Activated naive CD4-positive, alpha-beta T cell treated with anti-CD3 and anti-CD28 coated beads for 36 hours (primary cell): ENCODE measurements around the gene KCNK4. TPM values are rescaled to one million over a fixed set of nuclear protein-coding genes. Genes with fewer than 3 reads are reported as not detected.
"Not testable (repeated sequence)": the region's sequence is repeated elsewhere in the genome, so short reads cannot be mapped to it uniquely, and the experiment has no call there.

Experiments used
- CTCF ChIA-PET: fragments of 350-600 bp; sonication (Branson Sonifier 250); formaldehyde crosslinking; loops from one replicate; lab custom pipeline; 2021; ENCODE audit warnings: antibody characterized with exemption; lab: Charles Lee
- DNase-seq: peaks from one replicate; pipeline ENCODE4 v3.0.0-alpha.2; 2020
- H3K27ac Mint-ChIP-seq: one replicate; pipeline ENCODE4 v1.8.0; 2021; ENCODE audit warnings: mild to moderate bottlenecking, mixed read lengths
- H3K27me3 Mint-ChIP-seq: one replicate; pipeline ENCODE4 v1.8.0; 2021; ENCODE audit warnings: low read depth, mixed read lengths
- H3K36me3 Mint-ChIP-seq: one replicate; pipeline ENCODE4 v1.8.0; 2021; ENCODE audit warnings: low read depth, mixed read lengths
- H3K4me1 Mint-ChIP-seq: one replicate; pipeline ENCODE4 v1.8.0; 2021; ENCODE audit warnings: low read depth, mixed read lengths
- H3K4me3 Mint-ChIP-seq: one replicate; pipeline ENCODE4 v1.8.0; 2021; ENCODE audit warnings: mild to moderate bottlenecking, moderate library complexity, mixed read lengths
- H3K9me3 Mint-ChIP-seq: one replicate; pipeline ENCODE4 v1.8.0; 2021; ENCODE audit warnings: mixed read lengths
- intact Hi-C: fragments of 100-400 bp; cut with micrococcal nuclease; formaldehyde crosslinking; loops from one replicate; pipeline ENCODE4 v1.15.1; 2023
- total RNA-seq, 2 experiments: library from RNA; stranded (reverse); gene quantifications; one replicate each; pipeline ENCODE4 v1.2.3, GENCODE V29; 2021

Gene KCNK4
- total RNA-seq, 2 experiments from 2014 or later: 0.41 TPM; not detected in 1

DNA sequence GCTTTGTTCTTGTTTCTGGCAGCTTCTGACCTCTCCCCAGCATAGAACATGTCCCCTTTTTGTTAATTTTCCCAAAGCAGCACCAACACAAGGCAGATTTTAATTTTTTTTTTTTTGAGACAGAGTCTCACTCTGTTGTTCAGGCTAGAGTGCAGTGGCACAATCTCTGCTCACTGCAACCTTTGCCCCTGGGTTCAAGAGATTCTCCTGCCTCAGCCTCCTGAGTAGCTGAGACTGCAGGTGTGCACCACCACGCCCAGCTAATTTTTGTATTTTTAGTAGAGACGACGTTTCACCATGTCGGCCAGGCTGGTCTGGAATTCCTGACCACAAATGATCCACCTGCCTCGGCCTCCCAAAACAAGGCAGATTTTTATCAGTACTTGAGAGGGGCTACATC, 16.7 kb downstream of the KCNK4 start:
- intact Hi-C loops, H3K9me3 Mint-ChIP-seq, DNase-seq, H3K27me3 Mint-ChIP-seq, H3K36me3 Mint-ChIP-seq: not testable (repeated sequence)
- CTCF ChIA-PET: interaction anchor here (0.6 to 1.5 kb wide), 4 partner anchors 10 to 419 kb away, joined by 3 to 10 read pairs (median 4); partner anchors contain the start of genes PRDX5 and TRMT112
- H3K27ac Mint-ChIP-seq: peak overlapping the region; percentile 22
- H3K4me1 Mint-ChIP-seq: peaks cover 41% of the 10 kb centered on the region
- peak overlapping the region; percentile 91 for H3K4me3 Mint-ChIP-seq

DNA sequence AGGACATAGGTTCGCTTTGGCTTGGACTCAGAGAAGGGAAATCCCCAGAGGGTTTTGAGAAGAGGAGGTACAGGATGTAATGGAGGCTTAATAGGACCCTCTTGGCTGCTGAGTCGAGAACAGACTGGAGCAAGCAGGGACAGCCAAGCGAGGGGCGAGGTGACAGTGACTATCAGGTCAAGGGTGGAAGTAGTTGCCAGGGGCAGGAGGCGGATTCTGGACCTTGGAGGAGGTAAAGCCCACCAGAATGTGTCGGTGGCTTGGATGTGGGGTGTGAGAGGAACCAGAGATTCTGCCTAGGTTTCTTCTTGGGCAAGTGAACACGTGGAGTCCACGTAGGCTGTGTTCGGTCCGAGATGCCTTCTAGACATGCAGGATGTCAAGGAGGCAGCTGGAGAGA, 21.8 kb downstream of the KCNK4 start:
- H3K9me3 Mint-ChIP-seq: no peaks in the 10 kb centered on the region
- CTCF ChIA-PET: interaction anchor here (1.2 to 2.2 kb wide), 2 partner anchors 42 to 109 kb away, joined by 3 to 7 read pairs; no protein-coding TSS in a partner anchor
- peak overlapping the region; percentile 25 for H3K27ac Mint-ChIP-seq
- intact Hi-C loops: no loop called here
- no peak for DNase-seq
- peaks cover 35% of the 10 kb centered on the region for H3K4me1 Mint-ChIP-seq
- no peak overlapping the region for H3K4me3 Mint-ChIP-seq
- H3K36me3 Mint-ChIP-seq: peaks cover 12% of the 10 kb centered on the region
- H3K27me3 Mint-ChIP-seq: no peaks in the 10 kb centered on the region

GRCh38 chr11:64313491-64314145, 22.5 kb downstream of the KCNK4 start:
- Mint-ChIP-seq H3K9me3 (no peaks in the 10 kb centered on the region), H3K27ac (peak overlapping the region; percentile 25), H3K4me3 (no peak overlapping the region)

DNA sequence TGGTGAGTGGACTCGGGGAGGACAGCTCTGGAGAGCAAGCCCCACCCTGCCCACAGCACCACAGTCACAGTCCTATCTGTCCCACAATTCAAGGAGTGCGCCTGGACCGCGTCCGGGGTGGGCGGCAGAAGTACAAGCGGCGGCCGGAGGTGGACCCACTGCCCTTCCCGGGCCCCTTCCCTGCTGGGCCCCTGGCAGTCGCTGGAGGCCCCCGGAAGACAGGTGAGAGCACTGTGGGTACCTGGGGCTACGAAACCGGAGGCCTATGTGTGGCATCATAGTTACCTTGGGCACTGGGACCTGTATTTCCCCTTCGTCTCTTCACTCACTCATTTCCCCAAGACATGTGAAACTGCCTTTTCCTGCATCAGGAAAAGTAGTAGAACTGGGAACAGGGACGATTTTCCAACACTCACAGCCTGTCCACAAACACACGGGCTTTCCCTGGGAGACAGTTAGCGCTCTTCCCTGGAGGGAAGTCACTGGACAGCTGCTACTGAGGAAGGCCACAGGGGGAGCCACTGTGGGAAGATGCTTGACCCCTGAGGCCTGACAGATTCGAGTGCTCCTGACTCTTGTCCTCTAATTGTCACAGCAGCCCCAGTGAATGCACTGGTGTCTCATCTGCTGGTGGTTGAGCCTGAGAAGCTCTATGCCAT, 23.2 kb downstream of the KCNK4 start:
- no peak overlapping the region for H3K27ac Mint-ChIP-seq
- peaks cover 38% of the 10 kb centered on the region for H3K4me1 Mint-ChIP-seq
- H3K9me3 Mint-ChIP-seq: no peaks in the 10 kb centered on the region
- H3K36me3 Mint-ChIP-seq: peaks cover 14% of the 10 kb centered on the region
- no peak for DNase-seq
- H3K27me3 Mint-ChIP-seq: no peaks in the 10 kb centered on the region
- intact Hi-C loops: no loop called here
- CTCF ChIA-PET: interaction anchor here (2.2 kb wide), 1 partner anchor 40 kb away, joined by 7 read pairs; no protein-coding TSS in a partner anchor
- no peak overlapping the region for H3K4me3 Mint-ChIP-seq

More at GRCh38 chr11:64313491-64314145, 22.5 kb downstream of the KCNK4 start:
- no peak for DNase-seq
- CTCF ChIA-PET: interaction anchor here (1.2 to 2.2 kb wide), 2 partner anchors 41 to 109 kb away, joined by 3 to 7 read pairs; no protein-coding TSS in a partner anchor
- intact Hi-C loops: no loop called here
- H3K27me3 Mint-ChIP-seq: no peaks in the 10 kb centered on the region
- peaks cover 14% of the 10 kb centered on the region for H3K36me3 Mint-ChIP-seq
- H3K4me1 Mint-ChIP-seq: peaks cover 36% of the 10 kb centered on the region

- CTCF ChIA-PET: no interaction called here
- intact Hi-C loops: no loop called here
- Mint-ChIP-seq H3K4me1 (peaks cover 38% of the 10 kb centered on the region), H3K4me3 (no peak overlapping the region), H3K36me3 (peaks cover 14% of the 10 kb centered on the region), H3K27me3 (no peaks in the 10 kb centered on the region), H3K9me3 (no peaks in the 10 kb centered on the region), H3K27ac (no peak overlapping the region)
- no peak for DNase-seq
These were observed 23.9 kb downstream of the KCNK4 start for GRCh38 chr11:64314805-64315561.

- Mint-ChIP-seq H3K4me3 (peak overlapping the region; percentile 94), H3K4me1 (peaks cover 39% of the 10 kb centered on the region), H3K27ac (peak overlapping the region; percentile 99), H3K36me3 (peaks cover 15% of the 10 kb centered on the region)
- CTCF ChIA-PET: interaction anchor here (2.2 to 3.8 kb wide), 2 partner anchors 14 to 25 kb away, joined by 11 to 18 read pairs; partner anchors contain the start of gene CCDC88B
- H3K27me3 Mint-ChIP-seq, H3K9me3 Mint-ChIP-seq, DNase-seq, intact Hi-C loops: not testable (repeated sequence)
These were observed 24.8 kb downstream of the KCNK4 start for GRCh38 chr11:64315667-64316526.

- Mint-ChIP-seq H3K27me3 (no peaks in the 10 kb centered on the region), H3K4me3 (peak overlapping the region; percentile 94), H3K9me3 (no peaks in the 10 kb centered on the region), H3K4me1 (peaks cover 40% of the 10 kb centered on the region), H3K27ac (peak overlapping the region; percentile 99), H3K36me3 (peaks cover 21% of the 10 kb centered on the region)
- intact Hi-C loops: loop anchor here (1.0 kb wide), 4 partner anchors 11 to 337 kb away; partner anchors contain the start of genes ESRRA and FKBP2
- DNase-seq: peak; percentile 46
- CTCF ChIA-PET: interaction anchor here (0.8 to 3.8 kb wide), 13 partner anchors 10 to 44 kb away, joined by 3 to 22 read pairs (median 9); partner anchors contain the start of genes CCDC88B and RPS6KA4
These were observed 25.7 kb downstream of the KCNK4 start for GRCh38 chr11:64316672-64317324.

DNA sequence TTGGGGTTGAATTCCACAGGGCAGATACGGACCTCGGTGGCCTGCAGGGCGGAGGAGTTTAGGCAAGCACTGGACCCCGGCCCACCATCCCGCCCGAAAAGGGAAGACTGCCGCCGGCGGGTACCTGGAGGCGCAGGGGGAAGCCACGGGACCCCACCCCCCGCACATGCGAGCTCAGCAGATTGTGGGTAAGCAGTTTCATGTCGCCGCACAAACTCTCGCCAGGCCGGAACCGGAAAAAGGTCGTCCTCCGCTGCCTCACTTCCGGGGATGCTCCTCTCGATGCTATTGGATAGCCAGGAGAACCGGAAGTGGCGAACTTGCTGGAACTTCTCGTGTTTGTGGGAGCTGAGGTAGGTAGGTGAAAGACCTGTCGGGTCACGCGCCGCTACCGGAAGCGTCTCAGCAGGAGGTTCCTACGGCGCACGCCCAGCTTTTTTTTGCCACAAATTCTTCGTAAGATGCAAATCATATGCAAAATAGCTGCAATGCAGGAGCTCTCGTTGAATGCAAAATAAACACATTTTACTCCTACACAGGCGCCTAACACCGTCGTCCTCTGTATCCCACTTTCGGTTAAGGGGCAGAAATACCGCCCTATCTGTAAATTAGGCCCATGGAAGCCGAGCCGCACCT, 26.3 kb downstream of the KCNK4 start, which contains the start of gene TRMT112:
TSS of gene TRMT112 (minus strand) at position 235 of the 636 bp plus-strand sequence. CDS start at position 202, 33 bp downstream.
- intact Hi-C loops: loop anchor here (1.0 kb wide), 4 partner anchors 12 to 336 kb away; partner anchors contain the start of genes ESRRA and FKBP2
- Mint-ChIP-seq H3K4me1 (peaks cover 37% of the 10 kb centered on the region), H3K36me3 (peaks cover 21% of the 10 kb centered on the region), H3K9me3 (no peaks in the 10 kb centered on the region), H3K27me3 (no peaks in the 10 kb centered on the region), H3K27ac (peak within 1 kb of the TSS; percentile 99), H3K4me3 (peak within 1 kb of the TSS; percentile 94)
- DNase-seq: peak; percentile 98
- CTCF ChIA-PET: interaction anchor here (0.6 to 3.8 kb wide), 22 partner anchors 10 to 455 kb away, joined by 3 to 22 read pairs (median 6); partner anchors contain the start of genes CCDC88B, FKBP2 and RPS6KA4

GRCh38 chr11:64317961-64318765, 27.1 kb downstream of the KCNK4 start, which contains the start of gene PRDX5:
Gene PRDX5 (plus strand): TSS chr11:64318121. CDS start chr11:64318216, 95 bp downstream.
- H3K36me3 Mint-ChIP-seq: peaks cover 21% of the 10 kb centered on the region
- H3K4me1 Mint-ChIP-seq: peaks cover 33% of the 10 kb centered on the region
- intact Hi-C loops: loop anchor here (1.0 kb wide), 8 partner anchors 13 to 335 kb away; partner anchors contain the start of genes CCDC88B, ESRRA, FKBP2 and GPR137
- peak within 1 kb of the TSS; percentile 99 for H3K27ac Mint-ChIP-seq
- peak; percentile 94 for DNase-seq
- H3K9me3 Mint-ChIP-seq: no peaks in the 10 kb centered on the region
- no peaks in the 10 kb centered on the region for H3K27me3 Mint-ChIP-seq
- H3K4me3 Mint-ChIP-seq: peak within 1 kb of the TSS; percentile 94
- CTCF ChIA-PET: interaction anchor here (0.6 to 3.8 kb wide), 23 partner anchors 9 to 455 kb away, joined by 3 to 22 read pairs (median 5); partner anchors contain the start of genes CCDC88B, FKBP2 and RPS6KA4
